ENCODE measurements around the gene NISCH.

NISCH gene

GRCh38 chr3:52495777-52496602 lies 40.6 kb downstream of the NISCH start:
- H3K4me3 ChIP-seq (ENCODE audit: low read depth, low read length): no peak overlapping the region
- no peak for TF ChIP-seq CTCF (IDR thresholded peaks at IDR 0.05; ENCODE audit: control insufficient read depth, extremely low read depth, insufficient read depth)
- no peak for DNase-seq (ENCODE audit: low read depth)

GRCh38 chr3:52498137-52499054 lies 43.0 kb downstream of the NISCH start:
- no peak for TF ChIP-seq CTCF (IDR thresholded peaks at IDR 0.05; ENCODE audit: control insufficient read depth, extremely low read depth, insufficient read depth)
- DNase-seq (ENCODE audit: low read depth): no peak

GRCh38 chr3:52501046-52501445 lies 45.6 kb downstream of the NISCH start:
- no peak for TF ChIP-seq CTCF (IDR thresholded peaks at IDR 0.05; ENCODE audit: control insufficient read depth, extremely low read depth, insufficient read depth)
- H3K4me3 ChIP-seq (ENCODE audit: low read depth, low read length): no peak overlapping the region
- DNase-seq (ENCODE audit: low read depth): no peak

More at GRCh38 chr3:52498137-52499054, 43.0 kb downstream of the NISCH start:
- no peak overlapping the region for H3K4me3 ChIP-seq (ENCODE audit: low read depth, low read length)

GRCh38 chr3:52502001-52502400 lies 46.6 kb downstream of the NISCH start:
- TF ChIP-seq CTCF (IDR thresholded peaks at IDR 0.05; ENCODE audit: control insufficient read depth, extremely low read depth, insufficient read depth): no peak
- no peak overlapping the region for H3K4me3 ChIP-seq (ENCODE audit: low read depth, low read length)
- no peak for DNase-seq (ENCODE audit: low read depth)

- no peak for TF ChIP-seq CTCF (IDR thresholded peaks at IDR 0.05; ENCODE audit: control insufficient read depth, extremely low read depth, insufficient read depth)
- no peak overlapping the region for H3K4me3 ChIP-seq (ENCODE audit: low read depth, low read length)
- no peak for DNase-seq (ENCODE audit: low read depth)
Measured at GRCh38 chr3:52502808-52503350, 47.5 kb downstream of the NISCH start.

GRCh38 chr3:52503788-52504424 lies 48.5 kb downstream of the NISCH start:
- H3K4me3 ChIP-seq (ENCODE audit: low read depth, low read length): no peak overlapping the region
- DNase-seq (ENCODE audit: low read depth): no peak
- no peak for TF ChIP-seq CTCF (IDR thresholded peaks at IDR 0.05; ENCODE audit: control insufficient read depth, extremely low read depth, insufficient read depth)
